Measurements from ENCODE around the gene CRYBG1. TPM values are rescaled to one million over a fixed set of nuclear protein-coding genes. Genes with fewer than 3 reads are reported as not detected.
A peak's percentile ranks its signal among the peaks of the same experiment; 100 is the strongest.

CRYBG1 gene
- total and polyA plus RNA-seq, 2 of the 4 experiments (the other 2 are of a cell fraction), result 0.38 to 1.1 TPM

GRCh38 chr6:106473812-106474211 is 113.3 kb downstream of the CRYBG1 start:
- H3K36me3 ChIP-seq (ENCODE audit: control insufficient read depth, insufficient read depth, low read length), result no peaks in the 10 kb centered on the region
- intact Hi-C loops (cut with micrococcal nuclease), result no loop called here
- in situ Hi-C loops (cut with MboI; ENCODE audit: low sequenced_read_pairs), result no loop called here

More at GRCh38 chr6:106473812-106474211, 113.3 kb downstream of the CRYBG1 start:
- H2BK5ac ChIP-seq (ENCODE audit: low read depth, low read length, poor library complexity, severe bottlenecking), result no peak overlapping the region
- H2BK15ac ChIP-seq (ENCODE audit: low read depth, low read length), result no peak overlapping the region
- no peak overlapping the region for H2AK5ac ChIP-seq (ENCODE audit: low read depth, low read length)
- H3K27ac ChIP-seq (ENCODE audit: insufficient read depth, low read length), result no peak overlapping the region
- TF ChIP-seq CHD1 (IDR thresholded peaks at IDR 0.05; ENCODE audit: low read depth, low read length) (no peak), MAZ (IDR thresholded peaks at IDR 0.05; ENCODE audit: borderline replicate concordance, low read depth, low read length) (no peak), NFE2L2 (IDR thresholded peaks at IDR 0.05; ENCODE audit: low read depth, low read length) (no peak), BHLHE40 (IDR thresholded peaks at IDR 0.05; ENCODE audit: low read depth, low read length) (no peak), FOS (IDR thresholded peaks at IDR 0.05; ENCODE audit: low read depth, low read length) (peak; percentile 19; the same call in 1 of the 2 replicates), RCOR1 (IDR thresholded peaks at IDR 0.05; ENCODE audit: insufficient replicate concordance, low read length) (no peak), POLR2A (IDR thresholded peaks at IDR 0.05; ENCODE audit: low read depth, low read length) (no peak), MAFK (IDR thresholded peaks at IDR 0.05; ENCODE audit: low read depth, low read length) (no peak), CTCF (conservative IDR thresholded peaks at IDR 0.05; ENCODE audit: low read depth, low read length) (no peak), ELK1 (IDR thresholded peaks at IDR 0.05; ENCODE audit: borderline replicate concordance, low read depth, low read length) (no peak), CEBPB (IDR thresholded peaks at IDR 0.05; ENCODE audit: low read depth, low read length) (peak; percentile 92), RAD21 (IDR thresholded peaks at IDR 0.05; ENCODE audit: low read length) (no peak), MXI1 (IDR thresholded peaks at IDR 0.05; ENCODE audit: borderline replicate concordance, low read depth, low read length) (no peak)
- H2BK120ac ChIP-seq (ENCODE audit: low read depth, low read length), result no peak overlapping the region
- H3K27me3 ChIP-seq (ENCODE audit: control insufficient read depth, insufficient read depth, low read length), result peaks cover 13% of the 10 kb centered on the region
- no peak overlapping the region for H4K8ac ChIP-seq (ENCODE audit: low read depth in 2 of 2, low read length in 2 of 2)
- no peaks in the 10 kb centered on the region for H3K79me1 ChIP-seq (ENCODE audit: low read depth in 1 of 2, low read length in 2 of 2)
- no peak overlapping the region for H3K4me3 ChIP-seq (ENCODE audit: insufficient read depth, low read depth, low read length)
- H2AK9ac ChIP-seq (replicated peaks; ENCODE audit: low read depth, low read length, poor library complexity), result no peak overlapping the region
- BruUV-seq (replicated peaks), result no TSS peak
- dilution Hi-C loops (cut with HindIII; ENCODE audit: low sequenced_read_pairs, unreplicated experiment), result loop anchor here (25.0 kb wide), 1 partner anchor 488 kb away; the partner anchor contains the start of gene CD24
- no peak overlapping the region for H3K9ac ChIP-seq (ENCODE audit: low read depth, low read length)
- H3K14ac ChIP-seq (replicated peaks; ENCODE audit: low read depth, low read length), result no peak overlapping the region
- peaks cover 5% of the 10 kb centered on the region for H3K9me1 ChIP-seq (ENCODE audit: insufficient read depth, low read length)
- no peak overlapping the region for H4K5ac ChIP-seq (ENCODE audit: low read depth, low read length)
- H3K56ac ChIP-seq (ENCODE audit: extremely low read depth, insufficient read depth, low read length), result no peak overlapping the region
- H4K91ac ChIP-seq (ENCODE audit: insufficient read depth, low read depth, low read length), result no peak overlapping the region
- ChIA-PET POLR2A (ENCODE audit: unreplicated experiment) (no interaction called here), CTCF (interaction anchor here (1.0 to 1.5 kb wide), 3 partner anchors 27 to 640 kb away, joined by 3 to 5 read pairs (median 3); no protein-coding TSS in a partner anchor)
- peak overlapping the region; percentile 59; the same call in 1 of the 2 replicates for H3K4me2 ChIP-seq (ENCODE audit: low read depth, low read length)
- no peaks in the 10 kb centered on the region for H4K20me1 ChIP-seq (ENCODE audit: insufficient read depth, low read length)
- H3K9me3 ChIP-seq (ENCODE audit: control insufficient read depth, insufficient read depth, low read length), result no peaks in the 10 kb centered on the region
- peak; percentile 74 for ATAC-seq (ENCODE audit: low read depth)
- WGBS, 2 experiments (ENCODE audit: extremely low coverage in 2 of 2, insufficient read length in 1 of 2), result no CpG with 5 or more reads among the region's 1 CpG
- H2AFZ ChIP-seq (replicated peaks; ENCODE audit: low read length, poor library complexity), result no peak overlapping the region
- peaks cover 4% of the 10 kb centered on the region; the same call in 1 of the 2 replicates for H3K4me1 ChIP-seq (ENCODE audit: control insufficient read depth, insufficient read depth, low read length)
- no peak overlapping the region for H3K4ac ChIP-seq (ENCODE audit: low read depth, low read length)
- no peak overlapping the region for H3K23ac ChIP-seq (ENCODE audit: low read depth, low read length)
- no peak overlapping the region; the same call in 1 of the 2 replicates for H2BK20ac ChIP-seq (ENCODE audit: low read depth, low read length)
- DNase-seq, result peak; percentile 80
- no peak overlapping the region for H3K18ac ChIP-seq (ENCODE audit: low read depth, low read length)

Data from IMR-90 (cell line).